ENCODE data around the gene POT1.

Gene POT1

GRCh38 chr7:124908259-124908658 lies 21.4 kb downstream of the POT1 start:
- no peak for DNase-seq

- no peak for DNase-seq
Observed at GRCh38 chr7:124907490-124907889, 22.1 kb downstream of the POT1 start.

GRCh38 chr7:124898531-124898930 lies 31.1 kb downstream of the POT1 start:
- DNase-seq = no peak

- no peak for DNase-seq
Observed at GRCh38 chr7:124896001-124896400, 33.6 kb downstream of the POT1 start.

- no peak for DNase-seq
Observed at GRCh38 chr7:124893140-124893827, 36.3 kb downstream of the POT1 start.

GRCh38 chr7:124887247-124887646 lies 42.4 kb downstream of the POT1 start:
- no peak for DNase-seq

- no peak for DNase-seq
Observed at GRCh38 chr7:124881981-124882380, 47.6 kb downstream of the POT1 start.

GRCh38 chr7:124879771-124880170 lies 49.9 kb downstream of the POT1 start:
- DNase-seq = no peak

GRCh38 chr7:124879103-124879502 lies 50.5 kb downstream of the POT1 start:
- no peak for DNase-seq

- DNase-seq = no peak
Observed at GRCh38 chr7:124874644-124875163, 54.9 kb downstream of the POT1 start.

GRCh38 chr7:124857672-124858235 lies 71.9 kb downstream of the POT1 start:
- DNase-seq = no peak

GRCh38 chr7:124856299-124856888 lies 73.2 kb downstream of the POT1 start:
- no peak for DNase-seq

- no peak for DNase-seq
Observed at GRCh38 chr7:124843336-124843735, 86.3 kb downstream of the POT1 start.

- no peak for DNase-seq
Observed at GRCh38 chr7:124840435-124840834, 89.2 kb downstream of the POT1 start.

GRCh38 chr7:124839687-124840086 lies 89.9 kb downstream of the POT1 start:
- DNase-seq = no peak

GRCh38 chr7:124836173-124836572 lies 93.5 kb downstream of the POT1 start:
- DNase-seq = no peak

- DNase-seq = no peak
Observed at GRCh38 chr7:124818807-124819206, 110.8 kb downstream of the POT1 start.

- DNase-seq = no peak
Observed at GRCh38 chr7:124813994-124814798, 115.4 kb downstream of the POT1 start.

GRCh38 chr7:124812764-124813163 lies 116.9 kb downstream of the POT1 start:
- no peak for DNase-seq

GRCh38 chr7:124811341-124811740 lies 118.3 kb downstream of the POT1 start:
- DNase-seq = no peak

- no peak for DNase-seq
Observed at GRCh38 chr7:124810605-124811004, 119.0 kb downstream of the POT1 start.

- no peak for DNase-seq
Observed at GRCh38 chr7:124808206-124808605, 121.4 kb downstream of the POT1 start.

GRCh38 chr7:124801330-124801895 lies 128.2 kb downstream of the POT1 start:
- no peak for DNase-seq

Measured in NCI-H2029 treated with DMSO at 0.1 percent for 48 hours (cell line).